ENCODE measurements around the gene ARHGEF4.

ARHGEF4 gene

DNA sequence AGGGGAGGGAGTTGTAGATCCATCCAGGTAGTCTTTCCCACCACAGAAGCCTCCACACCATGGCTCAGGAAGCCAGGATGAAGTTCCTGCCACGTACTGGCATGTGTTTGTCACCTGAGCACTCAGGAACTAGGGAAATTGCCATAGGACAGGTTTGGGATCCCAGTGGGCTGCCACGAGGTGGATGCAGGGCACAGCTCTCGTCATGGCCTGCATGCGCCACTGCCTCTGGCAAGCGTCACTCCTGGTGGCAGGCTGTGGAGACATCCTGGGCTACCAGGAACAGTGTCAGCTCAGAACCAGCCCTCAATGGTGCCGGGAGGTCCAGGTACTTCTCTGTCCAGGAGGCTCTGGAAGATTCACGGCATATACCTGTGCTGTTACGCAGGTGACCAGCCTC, 3.8 kb downstream of the ARHGEF4 start:
- Histone ChIP-seq H3K36me3 (ENCODE audit: insufficient read depth, low read length) (no peaks in the 10 kb centered on the region), H3K9me3 (replicated peaks; ENCODE audit: low read length) (no peaks in the 10 kb centered on the region), H3K27me3 (ENCODE audit: control insufficient read depth, insufficient read depth, low read length) (peaks cover 15% of the 10 kb centered on the region), H3K4me1 (ENCODE audit: control insufficient read depth, insufficient read depth, low read length) (no peaks in the 10 kb centered on the region), H3K9ac (ENCODE audit: low read depth, low read length) (no peak overlapping the region), H3K4me2 (ENCODE audit: low read length) (no peak overlapping the region), H3K4me3 (ENCODE audit: low read length) (no peak overlapping the region)

GRCh38 chr2:130841741-130842365, 5.1 kb downstream of the ARHGEF4 start:
- no peak overlapping the region for H3K4me2 ChIP-seq (ENCODE audit: low read length)
- no peak overlapping the region for H3K4me3 ChIP-seq (ENCODE audit: low read length)
- H3K36me3 ChIP-seq (ENCODE audit: insufficient read depth, low read length): no peaks in the 10 kb centered on the region
- no peaks in the 10 kb centered on the region for H3K4me1 ChIP-seq (ENCODE audit: control insufficient read depth, insufficient read depth, low read length)
- no peak overlapping the region for H3K9ac ChIP-seq (ENCODE audit: low read depth, low read length)
- H3K9me3 ChIP-seq (replicated peaks; ENCODE audit: low read length): no peaks in the 10 kb centered on the region
- peaks cover 12% of the 10 kb centered on the region for H3K27me3 ChIP-seq (ENCODE audit: control insufficient read depth, insufficient read depth, low read length)

DNA sequence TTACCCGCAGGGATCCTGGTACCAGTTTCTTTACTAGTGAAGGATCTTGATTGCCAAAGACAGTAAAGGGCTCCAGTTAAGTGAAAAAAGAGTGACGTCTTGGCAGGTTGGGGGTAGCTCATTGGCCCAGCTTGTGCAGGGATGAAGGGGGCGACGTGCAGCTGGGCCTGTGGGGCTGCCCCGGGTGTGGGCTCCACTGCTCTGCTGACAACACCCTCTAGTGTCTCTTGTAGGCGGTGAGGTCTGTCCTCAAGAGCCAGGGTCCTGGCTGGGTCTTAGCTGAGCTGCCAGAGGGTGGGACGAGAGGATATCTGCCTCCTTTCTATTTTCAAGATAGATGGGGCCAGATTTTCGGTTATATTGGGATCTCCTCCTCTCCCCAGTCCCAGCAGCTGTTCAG, 6.1 kb downstream of the ARHGEF4 start:
- Histone ChIP-seq H3K4me1 (ENCODE audit: control insufficient read depth, insufficient read depth, low read length) (no peaks in the 10 kb centered on the region), H3K27me3 (ENCODE audit: control insufficient read depth, insufficient read depth, low read length) (peaks cover 8% of the 10 kb centered on the region)

GRCh38 chr2:130843321-130843985, 6.7 kb downstream of the ARHGEF4 start:
- Histone ChIP-seq H3K4me1 (ENCODE audit: control insufficient read depth, insufficient read depth, low read length) (no peaks in the 10 kb centered on the region), H3K4me2 (ENCODE audit: low read length) (no peak overlapping the region), H3K36me3 (ENCODE audit: insufficient read depth, low read length) (no peaks in the 10 kb centered on the region), H3K9ac (ENCODE audit: low read depth, low read length) (no peak overlapping the region), H3K27me3 (ENCODE audit: control insufficient read depth, insufficient read depth, low read length) (peaks cover 4% of the 10 kb centered on the region), H3K9me3 (replicated peaks; ENCODE audit: low read length) (no peaks in the 10 kb centered on the region), H3K4me3 (ENCODE audit: low read length) (no peak overlapping the region)

More for the DNA sequence above, 6.1 kb downstream of the ARHGEF4 start:
- H3K36me3 ChIP-seq (ENCODE audit: insufficient read depth, low read length): no peaks in the 10 kb centered on the region
- no peak overlapping the region for H3K4me3 ChIP-seq (ENCODE audit: low read length)
- no peak overlapping the region for H3K4me2 ChIP-seq (ENCODE audit: low read length)
- H3K9me3 ChIP-seq (replicated peaks; ENCODE audit: low read length): no peaks in the 10 kb centered on the region
- no peak overlapping the region for H3K9ac ChIP-seq (ENCODE audit: low read depth, low read length)

DNA sequence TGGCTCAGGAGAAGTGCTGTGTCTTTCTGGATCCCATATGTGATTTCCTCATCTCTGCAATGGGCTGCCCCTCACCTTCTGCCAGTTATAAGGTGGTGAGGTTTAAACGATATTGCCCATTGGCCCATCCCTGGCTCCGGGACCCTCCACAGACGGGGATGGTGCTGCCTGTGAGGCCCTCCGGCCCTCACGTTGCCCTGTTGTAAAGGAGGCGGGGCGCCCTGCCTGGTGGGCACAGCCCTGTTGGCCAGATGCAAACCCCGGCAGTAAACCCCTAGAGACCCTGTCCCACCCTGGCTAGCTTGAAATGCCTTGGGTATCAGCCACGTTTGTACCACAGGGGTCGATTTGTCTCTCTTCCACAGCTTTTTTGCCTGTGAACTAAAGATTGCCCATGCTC, 7.4 kb downstream of the ARHGEF4 start:
- Histone ChIP-seq H3K27me3 (ENCODE audit: control insufficient read depth, insufficient read depth, low read length) (peaks cover 2% of the 10 kb centered on the region), H3K9me3 (replicated peaks; ENCODE audit: low read length) (no peaks in the 10 kb centered on the region), H3K4me2 (ENCODE audit: low read length) (no peak overlapping the region), H3K4me3 (ENCODE audit: low read length) (no peak overlapping the region), H3K36me3 (ENCODE audit: insufficient read depth, low read length) (no peaks in the 10 kb centered on the region), H3K4me1 (ENCODE audit: control insufficient read depth, insufficient read depth, low read length) (no peaks in the 10 kb centered on the region), H3K9ac (ENCODE audit: low read depth, low read length) (no peak overlapping the region)

- no peak overlapping the region for H3K4me3 ChIP-seq (ENCODE audit: low read length)
- H3K9ac ChIP-seq (ENCODE audit: low read depth, low read length): no peak overlapping the region
- no peaks in the 10 kb centered on the region for H3K36me3 ChIP-seq (ENCODE audit: insufficient read depth, low read length)
- no peak overlapping the region for H3K4me2 ChIP-seq (ENCODE audit: low read length)
- no peaks in the 10 kb centered on the region for H3K9me3 ChIP-seq (replicated peaks; ENCODE audit: low read length)
- H3K4me1 ChIP-seq (ENCODE audit: control insufficient read depth, insufficient read depth, low read length): no peaks in the 10 kb centered on the region
- peaks cover 6% of the 10 kb centered on the region for H3K27me3 ChIP-seq (ENCODE audit: control insufficient read depth, insufficient read depth, low read length)
Observed at GRCh38 chr2:130845505-130846085, 8.9 kb downstream of the ARHGEF4 start.

- no peak overlapping the region for H3K9ac ChIP-seq (ENCODE audit: low read depth, low read length)
- H3K36me3 ChIP-seq (ENCODE audit: insufficient read depth, low read length): no peaks in the 10 kb centered on the region
- no peak overlapping the region for H3K4me2 ChIP-seq (ENCODE audit: low read length)
- peaks cover 9% of the 10 kb centered on the region for H3K27me3 ChIP-seq (ENCODE audit: control insufficient read depth, insufficient read depth, low read length)
- no peaks in the 10 kb centered on the region for H3K4me1 ChIP-seq (ENCODE audit: control insufficient read depth, insufficient read depth, low read length)
- no peak overlapping the region for H3K4me3 ChIP-seq (ENCODE audit: low read length)
- no peaks in the 10 kb centered on the region for H3K9me3 ChIP-seq (replicated peaks; ENCODE audit: low read length)
Observed at GRCh38 chr2:130846233-130846632, 9.5 kb downstream of the ARHGEF4 start.

- H3K27me3 ChIP-seq (ENCODE audit: control insufficient read depth, insufficient read depth, low read length): peaks cover 9% of the 10 kb centered on the region
- no peaks in the 10 kb centered on the region for H3K36me3 ChIP-seq (ENCODE audit: insufficient read depth, low read length)
- H3K4me2 ChIP-seq (ENCODE audit: low read length): no peak overlapping the region
- no peak overlapping the region for H3K9ac ChIP-seq (ENCODE audit: low read depth, low read length)
- H3K9me3 ChIP-seq (replicated peaks; ENCODE audit: low read length): no peaks in the 10 kb centered on the region
- no peak overlapping the region for H3K4me3 ChIP-seq (ENCODE audit: low read length)
- no peaks in the 10 kb centered on the region for H3K4me1 ChIP-seq (ENCODE audit: control insufficient read depth, insufficient read depth, low read length)
Observed at GRCh38 chr2:130846686-130847375, 10.1 kb downstream of the ARHGEF4 start.

DNA sequence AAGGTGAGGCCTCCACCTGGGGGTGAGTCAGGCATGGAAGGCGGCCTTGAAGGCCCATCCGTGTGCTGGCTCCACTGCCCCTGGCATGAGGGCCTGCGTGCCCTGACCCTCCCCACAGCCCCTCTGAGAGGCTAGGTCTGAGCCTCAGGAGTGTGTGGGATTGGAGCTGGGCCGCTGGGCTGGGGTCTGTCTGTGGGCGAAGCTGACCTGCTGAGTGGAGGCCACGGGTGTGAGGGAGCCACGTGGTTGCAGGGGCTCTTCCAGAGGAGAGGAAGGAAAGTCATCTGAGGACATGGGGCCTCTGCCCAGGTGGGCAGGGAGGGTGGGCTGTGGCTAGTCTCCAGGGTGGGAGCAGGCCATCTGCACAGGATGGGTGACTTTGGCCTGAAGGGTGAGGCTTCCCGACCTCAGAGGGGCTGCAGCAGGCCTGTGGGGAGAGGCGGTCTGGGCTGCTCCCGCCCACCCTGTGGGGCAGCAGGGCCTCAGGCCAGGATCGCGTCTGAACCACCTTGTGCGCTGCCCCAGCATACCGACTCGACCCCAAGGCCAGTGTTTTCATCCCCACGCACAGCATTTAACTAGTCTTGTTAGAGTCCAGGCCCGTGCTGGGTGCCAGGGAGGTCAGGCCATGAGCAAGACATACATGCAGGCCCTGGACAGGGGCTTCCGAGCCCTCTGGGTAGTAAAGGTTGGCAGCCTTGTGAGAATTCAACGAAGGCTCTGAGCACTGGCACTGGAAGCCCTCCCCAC, 11.2 kb downstream of the ARHGEF4 start:
- Histone ChIP-seq H3K4me2 (ENCODE audit: low read length) (no peak overlapping the region), H3K9ac (ENCODE audit: low read depth, low read length) (no peak overlapping the region), H3K36me3 (ENCODE audit: insufficient read depth, low read length) (no peaks in the 10 kb centered on the region), H3K9me3 (replicated peaks; ENCODE audit: low read length) (no peaks in the 10 kb centered on the region), H3K27me3 (ENCODE audit: control insufficient read depth, insufficient read depth, low read length) (peaks cover 9% of the 10 kb centered on the region), H3K4me3 (ENCODE audit: low read length) (no peak overlapping the region), H3K4me1 (ENCODE audit: control insufficient read depth, insufficient read depth, low read length) (no peaks in the 10 kb centered on the region)

- H3K36me3 ChIP-seq (ENCODE audit: insufficient read depth, low read length): no peaks in the 10 kb centered on the region
- H3K27me3 ChIP-seq (ENCODE audit: control insufficient read depth, insufficient read depth, low read length): peaks cover 9% of the 10 kb centered on the region
- no peaks in the 10 kb centered on the region for H3K9me3 ChIP-seq (replicated peaks; ENCODE audit: low read length)
- H3K4me1 ChIP-seq (ENCODE audit: control insufficient read depth, insufficient read depth, low read length): no peaks in the 10 kb centered on the region
- H3K4me2 ChIP-seq (ENCODE audit: low read length): no peak overlapping the region
- H3K4me3 ChIP-seq (ENCODE audit: low read length): no peak overlapping the region
- H3K9ac ChIP-seq (ENCODE audit: low read depth, low read length): no peak overlapping the region
Observed at GRCh38 chr2:130848526-130849210, 12.0 kb downstream of the ARHGEF4 start.

All from skeletal muscle satellite cell (primary cell).